Measurements from ENCODE around the gene GTSE1. TPM values are rescaled to one million over a fixed set of nuclear protein-coding genes. Genes with fewer than 3 reads are reported as not detected.

Gene GTSE1
- polyA plus RNA-seq, 3 donors: 0.04 TPM; not detected in 2

- Histone ChIP-seq H4K20me1 (ENCODE audit: insufficient read depth, low read length) (no peaks in the 10 kb centered on the region), H3K4me1 (ENCODE audit: control insufficient read depth in 1 of 2, insufficient read depth in 2 of 2, low read length in 2 of 2) (no peaks in the 10 kb centered on the region), H3K27ac (ENCODE audit: low read depth in 1 of 2, low read length in 2 of 2) (no peak overlapping the region), H3K4me2 (replicated peaks; ENCODE audit: extremely low read depth, low read length, poor library complexity, severe bottlenecking) (no peak overlapping the region), H3K36me3 (replicated peaks in 1 of 2; ENCODE audit: control insufficient read depth in 1 of 2, insufficient read depth in 2 of 2, low read length in 2 of 2) (no peaks in the 10 kb centered on the region), H3K9ac (ENCODE audit: insufficient read depth, low read length, poor library complexity, severe bottlenecking) (no peak overlapping the region), H3K79me2 (ENCODE audit: insufficient read depth, low read length) (no peaks in the 10 kb centered on the region), H3K27me3 (ENCODE audit: control insufficient read depth in 2 of 2, insufficient read depth in 2 of 2, low read length in 2 of 2) (peaks cover 0 to 13% of the 10 kb centered on the region in 2 donors), H2AFZ (ENCODE audit: insufficient read depth, low read depth, low read length, poor library complexity, severe bottlenecking) (no peak overlapping the region), H3K4me3 (replicated peaks in 1 of 3; ENCODE audit: low read depth in 2 of 3, low read length in 3 of 3) (no peak overlapping the region), H3K9me3 (replicated peaks in 1 of 2; ENCODE audit: control insufficient read depth in 1 of 2, insufficient read depth in 1 of 2, low read length in 2 of 2) (peaks cover 0 to 18% of the 10 kb centered on the region in 2 donors)
- DNase-seq: no peak
- intact Hi-C loops (cut with micrococcal nuclease): no loop called here
- Mint-ChIP-seq H3K4me3 (no peak overlapping the region), H3K27ac (no peak overlapping the region), H3K36me3 (peaks cover 0 to 4% of the 10 kb centered on the region in 2 donors), H3K4me1 (peaks cover 10% of the 10 kb centered on the region), H3K27me3 (ENCODE audit: low read depth in 3 of 3) (peaks cover 12 to 23% (median 16%) of the 10 kb centered on the region in 3 donors), H3K9me3 (peaks cover 11 to 26% (median 22%) of the 10 kb centered on the region in 7 donors)
- TF ChIP-seq, protein P1, sequence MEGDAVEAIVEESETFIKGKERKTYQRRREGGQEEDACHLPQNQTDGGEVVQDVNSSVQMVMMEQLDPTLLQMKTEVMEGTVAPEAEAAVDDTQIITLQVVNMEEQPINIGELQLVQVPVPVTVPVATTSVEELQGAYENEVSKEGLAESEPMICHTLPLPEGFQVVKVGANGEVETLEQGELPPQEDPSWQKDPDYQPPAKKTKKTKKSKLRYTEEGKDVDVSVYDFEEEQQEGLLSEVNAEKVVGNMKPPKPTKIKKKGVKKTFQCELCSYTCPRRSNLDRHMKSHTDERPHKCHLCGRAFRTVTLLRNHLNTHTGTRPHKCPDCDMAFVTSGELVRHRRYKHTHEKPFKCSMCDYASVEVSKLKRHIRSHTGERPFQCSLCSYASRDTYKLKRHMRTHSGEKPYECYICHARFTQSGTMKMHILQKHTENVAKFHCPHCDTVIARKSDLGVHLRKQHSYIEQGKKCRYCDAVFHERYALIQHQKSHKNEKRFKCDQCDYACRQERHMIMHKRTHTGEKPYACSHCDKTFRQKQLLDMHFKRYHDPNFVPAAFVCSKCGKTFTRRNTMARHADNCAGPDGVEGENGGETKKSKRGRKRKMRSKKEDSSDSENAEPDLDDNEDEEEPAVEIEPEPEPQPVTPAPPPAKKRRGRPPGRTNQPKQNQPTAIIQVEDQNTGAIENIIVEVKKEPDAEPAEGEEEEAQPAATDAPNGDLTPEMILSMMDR (IDR thresholded peaks at IDR 0.05): no peak
- 94% methylated on average over 22 of the region's 22 CpGs for WGBS (ENCODE audit: insufficient coverage)
These were observed 81.9 kb downstream of the GTSE1 start for GRCh38 chr22:46378426-46379065.

DNA sequence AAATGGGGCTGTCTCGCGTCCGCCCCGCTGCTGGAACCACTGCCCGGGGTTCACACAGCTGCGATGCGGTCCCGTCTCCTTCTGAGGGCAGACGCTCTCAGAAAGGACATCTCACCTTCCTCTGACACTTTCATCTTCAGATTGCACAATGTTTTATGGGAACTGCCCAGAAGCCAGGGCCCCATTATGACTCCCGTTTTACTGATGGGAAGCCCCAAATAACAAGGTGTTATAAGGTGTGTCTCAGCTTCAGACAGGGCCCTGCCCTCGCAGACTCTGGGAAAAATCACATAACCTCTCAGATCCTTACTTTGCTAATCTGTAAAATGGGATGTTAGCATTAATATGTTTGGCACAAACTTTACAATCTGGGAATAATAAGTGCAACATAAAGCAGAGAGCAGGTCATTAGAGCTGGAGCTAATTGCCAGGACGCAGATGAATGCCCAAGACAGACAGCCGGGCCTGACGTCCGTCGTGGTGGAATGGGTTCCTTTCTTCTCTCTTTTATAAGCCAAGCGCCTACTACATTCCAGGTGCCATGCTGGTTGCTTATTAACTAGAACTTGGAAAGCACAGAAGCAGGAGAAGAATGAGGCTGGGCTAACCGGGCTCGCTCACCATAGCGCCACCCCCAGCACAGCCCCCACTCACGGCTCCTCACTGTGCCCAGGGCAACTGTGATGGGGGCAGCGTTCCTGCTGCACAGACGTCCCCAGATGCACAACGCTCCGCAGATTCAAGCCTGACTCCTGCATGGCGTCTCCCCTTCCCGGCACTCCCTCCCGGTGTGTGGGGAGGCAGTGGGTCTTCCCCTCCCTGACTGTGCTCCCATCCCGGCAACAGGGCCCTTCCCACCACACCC lies 82.6 kb downstream of the GTSE1 start:
- Histone ChIP-seq H3K27me3 (ENCODE audit: control insufficient read depth in 2 of 2, insufficient read depth in 2 of 2, low read length in 2 of 2) (peaks cover 0 to 5% of the 10 kb centered on the region in 2 donors), H4K20me1 (ENCODE audit: insufficient read depth, low read length) (no peaks in the 10 kb centered on the region), H3K4me3 (replicated peaks in 1 of 3; ENCODE audit: low read depth in 2 of 3, low read length in 3 of 3) (no peak overlapping the region), H3K9me3 (replicated peaks in 1 of 2; ENCODE audit: control insufficient read depth in 1 of 2, insufficient read depth in 1 of 2, low read length in 2 of 2) (peaks cover 0 to 18% of the 10 kb centered on the region in 2 donors), H3K9ac (ENCODE audit: insufficient read depth, low read length, poor library complexity, severe bottlenecking) (no peak overlapping the region), H2AFZ (ENCODE audit: insufficient read depth, low read depth, low read length, poor library complexity, severe bottlenecking) (no peak overlapping the region), H3K36me3 (replicated peaks in 1 of 2; ENCODE audit: control insufficient read depth in 1 of 2, insufficient read depth in 2 of 2, low read length in 2 of 2) (no peaks in the 10 kb centered on the region), H3K4me1 (ENCODE audit: control insufficient read depth in 1 of 2, insufficient read depth in 2 of 2, low read length in 2 of 2) (no peaks in the 10 kb centered on the region), H3K27ac (ENCODE audit: low read depth in 1 of 2, low read length in 2 of 2) (no peak overlapping the region), H3K4me2 (replicated peaks; ENCODE audit: extremely low read depth, low read length, poor library complexity, severe bottlenecking) (no peak overlapping the region), H3K79me2 (ENCODE audit: insufficient read depth, low read length) (no peaks in the 10 kb centered on the region)
- no peak for DNase-seq
- intact Hi-C loops (cut with micrococcal nuclease): no loop called here
- Mint-ChIP-seq H3K27ac (no peak overlapping the region), H3K36me3 (peaks cover 0 to 4% of the 10 kb centered on the region in 2 donors), H3K4me1 (peaks cover 2% of the 10 kb centered on the region), H3K9me3 (peaks cover 11 to 26% (median 21%) of the 10 kb centered on the region in 7 donors), H3K4me3 (no peak overlapping the region), H3K27me3 (ENCODE audit: low read depth in 3 of 3) (peaks cover 5 to 16% (median 8%) of the 10 kb centered on the region in 3 donors)
- 85% methylated on average over 13 of the region's 29 CpGs for WGBS (ENCODE audit: insufficient coverage)
- TF ChIP-seq, protein P1 (IDR thresholded peaks at IDR 0.05): no peak
